Stimulated activated CD8-positive, alpha-beta memory T cell treated with anti-CD3 and anti-CD28 coated beads, Interleukin-12 subunit alpha, Interleukin-12 subunit beta, amount 100 ng/mL, for 4 hours (primary cell): ENCODE results near the gene NXPE4.
"Not testable (repeated sequence)": the region's sequence is repeated elsewhere in the genome, so short reads cannot be mapped to it uniquely, and the experiment has no call there.

Experiments used
- DNase-seq: peaks from one replicate; pipeline ENCODE4 v3.0.0-alpha.2; 2020; ENCODE audit warnings: low read depth

NXPE4 gene

GRCh38 chr11:114595571-114595970 lies at the start of gene NXPE4:
Gene NXPE4 (minus strand): TSS chr11:114595786. CDS start chr11:114594759, 1,027 bp downstream.
- DNase-seq: no peak

DNA sequence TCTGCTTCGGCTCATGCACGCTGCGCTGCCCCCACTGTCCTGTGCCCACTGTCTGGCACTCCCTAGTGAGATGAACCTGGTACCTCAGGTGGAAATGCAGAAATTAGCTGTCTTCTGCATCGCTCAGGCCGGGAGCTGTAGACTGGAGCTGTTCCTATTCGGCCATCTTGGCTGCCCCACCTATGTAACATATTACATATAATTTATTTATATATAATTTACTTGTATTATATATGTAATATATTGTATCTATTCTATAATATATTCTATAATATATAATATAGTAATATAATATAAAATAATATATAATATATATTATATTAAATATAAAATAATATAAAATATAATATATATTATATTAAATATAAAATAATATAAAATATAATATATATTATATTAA lies 43.9 kb upstream of the NXPE4 start:
- not testable (repeated sequence) for DNase-seq

DNA sequence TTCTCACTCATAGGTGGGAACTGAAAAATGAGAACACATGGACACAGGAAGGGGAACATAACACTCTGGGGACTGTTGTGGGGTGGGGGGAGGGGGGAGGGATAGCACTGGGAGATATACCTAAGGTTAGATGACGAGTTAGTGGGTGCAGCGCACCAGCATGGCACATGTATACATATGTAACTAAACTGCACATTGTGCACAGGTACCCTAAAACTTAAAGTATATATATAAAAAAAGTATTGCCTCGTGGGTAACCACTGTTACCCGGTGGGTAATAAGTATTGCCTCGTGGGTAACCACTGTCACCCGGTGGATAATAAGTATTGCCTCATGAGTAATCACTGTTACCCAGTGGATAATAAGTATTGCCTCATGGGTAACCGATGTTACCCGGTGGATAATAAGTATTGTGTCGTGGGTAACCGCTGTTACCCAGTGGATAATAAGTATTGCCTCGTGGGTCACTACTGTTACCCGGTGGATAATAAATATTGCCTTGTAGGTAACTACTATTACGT lies 35.9 kb upstream of the NXPE4 start:
- DNase-seq: not testable (repeated sequence)

DNA sequence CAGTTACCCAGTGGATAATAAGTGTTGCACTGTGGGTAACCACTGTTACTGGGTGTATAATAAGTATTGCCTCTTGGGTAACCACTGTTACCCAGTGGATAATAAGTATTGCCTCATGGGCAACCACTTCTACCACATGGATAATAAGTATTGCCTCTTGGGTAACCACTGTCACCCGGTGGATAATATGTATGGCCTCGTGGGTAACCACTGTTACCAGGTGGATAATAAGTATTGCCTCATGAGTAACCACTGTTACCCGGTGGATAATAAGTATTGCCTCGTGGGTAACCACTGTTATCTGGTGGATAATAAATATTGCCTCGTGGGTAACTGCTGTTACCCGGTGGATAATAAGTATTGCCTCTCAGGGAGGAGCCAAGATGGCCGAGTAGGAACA lies 29.7 kb upstream of the NXPE4 start:
- DNase-seq: no peak

DNA sequence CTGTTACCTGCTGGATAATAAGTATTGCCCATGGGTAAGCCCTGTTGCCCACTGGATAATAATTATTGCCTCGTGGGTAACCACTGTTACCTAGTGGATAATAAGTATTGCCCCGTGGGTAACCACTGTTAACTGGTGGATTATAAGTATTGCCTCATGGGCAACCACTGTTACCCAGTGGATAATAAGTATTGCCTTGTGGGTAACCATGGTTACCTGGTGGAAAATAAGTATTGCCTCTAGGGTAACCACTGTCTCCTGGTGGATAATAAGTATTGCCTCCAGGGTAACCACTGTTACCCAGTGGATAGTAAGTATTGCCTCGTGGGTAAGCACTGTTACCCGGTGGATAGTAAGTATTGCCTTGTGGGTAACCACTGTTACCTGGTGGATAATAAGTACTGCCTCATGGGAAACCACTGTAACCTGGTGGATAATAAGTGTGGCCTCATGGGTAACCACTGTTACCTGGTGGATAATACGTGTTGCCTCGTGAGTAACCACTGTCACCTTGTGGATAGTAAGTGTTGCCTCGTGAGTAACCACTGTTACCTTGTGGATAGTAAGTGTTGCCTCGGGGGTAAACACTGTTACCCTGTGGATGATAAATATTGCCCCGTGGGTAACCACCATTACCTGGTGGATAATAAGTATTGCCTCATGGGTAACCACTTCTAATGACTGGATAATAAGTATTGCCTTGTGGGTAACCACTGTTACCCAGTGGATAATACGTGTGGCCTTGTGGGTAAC lies 29.0 kb upstream of the NXPE4 start:
- DNase-seq: no peak

- no peak for DNase-seq
Measured at GRCh38 chr11:114623720-114624119, 28.1 kb upstream of the NXPE4 start.

DNA sequence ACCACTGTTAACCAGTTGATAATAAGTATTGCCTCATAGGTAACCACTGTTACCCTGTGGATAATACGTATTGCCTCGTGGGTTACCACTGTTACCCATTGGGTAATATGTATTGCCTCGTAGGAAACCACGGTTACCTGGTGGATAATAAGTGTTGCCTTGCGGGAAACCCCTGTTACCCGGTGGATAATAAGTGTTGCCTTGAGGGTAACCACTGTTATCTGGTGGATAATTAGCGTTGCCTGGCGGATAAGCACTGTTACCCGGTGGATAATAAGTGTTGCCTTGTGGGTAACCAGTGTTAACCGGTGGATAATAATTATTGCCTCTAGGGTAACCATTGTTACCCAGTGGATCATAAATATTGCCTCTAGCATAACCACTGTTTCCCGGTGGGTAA lies 27.3 kb upstream of the NXPE4 start:
- DNase-seq: no peak

- DNase-seq: no peak
Measured at GRCh38 chr11:114621950-114622809, 26.6 kb upstream of the NXPE4 start.

DNA sequence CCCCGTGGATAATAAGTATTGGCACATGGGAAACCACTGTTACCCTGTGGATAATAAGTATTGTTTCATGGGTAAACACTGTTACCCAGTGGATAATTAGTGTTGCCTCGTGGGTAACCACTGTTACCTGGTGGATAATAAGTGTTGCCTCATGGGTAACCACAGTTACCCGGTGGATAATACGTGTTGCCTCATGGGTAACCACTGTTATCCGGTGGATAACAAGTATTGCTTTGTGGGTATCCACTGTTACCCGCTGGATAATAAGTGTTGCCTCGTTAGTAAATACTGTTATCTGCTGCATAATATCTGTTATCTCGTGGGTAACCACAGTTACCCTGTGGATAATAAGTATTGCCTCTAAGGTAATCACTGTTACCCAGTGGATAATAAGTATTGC lies 25.5 kb upstream of the NXPE4 start:
- DNase-seq: no peak

DNA sequence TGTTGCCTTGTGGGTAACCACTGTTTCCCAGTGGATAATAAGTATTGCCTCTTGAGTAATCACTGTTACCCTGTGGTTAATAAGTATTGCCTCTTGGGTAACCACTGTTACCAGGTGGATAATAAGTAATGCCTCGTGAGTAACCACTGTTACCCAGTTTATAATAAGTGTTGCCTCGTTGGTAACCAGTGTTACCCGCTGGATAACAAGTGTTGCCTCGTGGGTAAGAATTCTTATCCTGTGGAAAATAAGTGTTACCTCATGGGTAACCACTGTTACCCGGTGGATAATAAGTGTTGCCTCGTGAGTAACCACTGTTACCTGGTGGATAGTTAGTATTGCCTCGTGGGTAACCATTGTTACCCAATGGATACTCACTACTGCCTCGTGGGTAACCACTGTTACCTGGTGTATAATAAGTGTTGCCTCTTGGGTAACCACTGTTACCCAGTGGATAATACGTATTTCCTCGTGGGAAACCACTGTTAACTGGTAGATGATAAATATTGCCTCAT lies 24.1 kb upstream of the NXPE4 start:
- no peak for DNase-seq

GRCh38 chr11:114618139-114618538 lies 22.6 kb upstream of the NXPE4 start:
- DNase-seq: no peak

GRCh38 chr11:114617157-114618124 lies 21.9 kb upstream of the NXPE4 start:
- DNase-seq: no peak

DNA sequence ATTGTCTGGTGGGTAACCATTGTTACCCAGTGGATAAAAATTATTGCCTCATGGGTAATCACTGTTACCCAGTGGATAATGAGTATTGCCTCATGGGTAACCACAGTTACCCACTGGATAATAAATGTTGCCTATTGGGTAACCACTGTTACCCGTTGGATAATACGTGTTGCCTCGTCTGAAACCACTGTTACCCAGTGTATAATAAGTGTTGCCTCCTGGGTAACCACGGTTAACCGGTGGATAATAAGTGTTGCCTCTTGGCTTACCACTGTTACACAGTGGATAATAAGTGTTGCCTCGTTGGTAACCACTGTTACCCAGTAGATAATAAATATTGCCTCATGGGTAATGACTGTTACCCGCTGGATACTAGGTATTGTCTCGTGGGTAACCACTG lies 20.9 kb upstream of the NXPE4 start:
- DNase-seq: no peak

- no peak for DNase-seq
Measured at GRCh38 chr11:114615448-114616361, 20.1 kb upstream of the NXPE4 start.

DNA sequence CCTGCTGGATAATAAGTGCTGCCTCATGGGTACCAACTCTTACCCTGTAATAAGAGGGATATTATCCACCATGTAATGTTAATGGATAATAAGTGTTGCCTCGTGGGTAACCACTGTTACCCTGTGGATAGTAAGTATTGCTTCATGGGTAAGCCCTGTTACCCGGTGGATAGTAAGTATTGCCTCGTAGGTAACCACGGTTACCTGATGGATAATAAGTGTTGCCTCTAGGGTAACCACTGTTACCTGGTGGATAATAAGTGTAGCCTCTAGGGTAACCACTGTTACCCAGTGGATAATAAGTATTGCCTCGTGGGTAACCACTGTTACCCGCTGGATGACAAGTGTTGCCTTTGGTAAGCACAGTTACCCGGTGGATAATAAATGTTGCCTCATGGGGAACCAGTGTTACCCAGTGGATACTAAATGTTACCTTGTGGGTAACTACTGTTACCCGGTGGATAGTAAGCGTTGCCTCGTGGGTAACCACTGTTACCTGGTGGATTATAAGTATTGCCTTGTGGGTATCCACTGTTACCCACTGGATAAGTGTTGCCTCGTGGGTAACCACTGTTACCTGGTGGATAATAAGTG lies 18.6 kb upstream of the NXPE4 start:
- DNase-seq: no peak

DNA sequence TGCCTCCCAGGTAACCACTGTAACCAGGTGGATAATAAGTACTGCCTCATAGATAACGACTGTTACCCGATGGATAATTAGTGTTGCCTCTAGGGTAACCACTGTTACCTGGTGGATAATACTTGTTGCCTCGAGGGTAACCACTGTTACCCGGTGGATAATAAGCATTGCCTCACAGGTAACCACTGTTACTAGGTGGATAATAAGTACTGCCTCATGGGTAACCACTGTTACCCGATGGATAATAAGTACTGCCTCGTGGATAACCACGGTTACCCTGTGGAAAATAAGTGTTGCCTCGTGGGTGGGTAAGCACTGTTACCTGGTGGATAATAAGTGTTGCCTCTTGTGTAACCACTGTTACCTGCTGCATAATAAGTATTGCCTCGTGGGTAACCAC lies 17.5 kb upstream of the NXPE4 start:
- DNase-seq: not testable (repeated sequence)

DNA sequence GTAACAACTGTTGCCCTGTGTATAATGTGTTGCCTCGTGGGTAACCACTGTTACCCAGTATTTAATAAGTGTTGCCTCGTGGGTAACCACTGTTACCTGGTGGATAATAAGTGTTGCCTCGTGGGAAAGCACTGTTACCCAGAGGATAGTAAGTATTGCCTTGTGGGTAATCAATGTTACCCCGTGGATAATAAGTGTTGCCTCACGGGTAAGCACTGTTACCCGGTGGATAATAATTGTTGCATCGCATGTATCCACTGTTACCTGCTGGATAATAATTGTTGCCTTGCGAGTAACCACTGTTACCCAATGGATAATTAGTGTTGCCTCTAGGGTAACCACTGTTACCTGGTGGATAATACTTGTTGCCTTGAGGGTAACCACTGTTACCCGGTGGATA lies 17.1 kb upstream of the NXPE4 start:
- DNase-seq: no peak

DNA sequence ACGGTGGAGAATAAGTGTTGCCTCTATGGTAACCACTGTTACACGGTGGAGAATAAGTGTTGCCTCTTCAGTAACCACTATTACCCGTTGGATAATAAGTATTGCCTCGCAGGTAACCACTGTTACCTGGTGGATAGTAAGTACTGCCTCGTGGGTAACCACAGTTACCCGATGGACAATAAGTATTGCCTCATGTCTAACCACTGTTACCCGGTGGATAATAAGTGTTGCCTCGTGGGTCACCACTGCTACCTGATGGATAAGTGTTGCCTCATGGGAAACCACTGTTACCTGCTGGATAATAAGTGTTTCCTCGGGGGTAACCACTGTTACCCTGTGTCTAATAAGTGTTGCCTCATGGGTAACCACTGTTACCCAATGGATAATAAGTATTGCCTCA lies 16.6 kb upstream of the NXPE4 start:
- DNase-seq: not testable (repeated sequence)

GRCh38 chr11:114610984-114611944 lies 15.7 kb upstream of the NXPE4 start:
- DNase-seq: no peak
